Fibroblast of lung (primary cell): Measurements from ENCODE around the gene ABHD4. TPM values are rescaled to one million over a fixed set of nuclear protein-coding genes. Genes with fewer than 3 reads are reported as not detected.
"Not testable (repeated sequence)": the region's sequence is repeated elsewhere in the genome, so short reads cannot be mapped to it uniquely, and the experiment has no call there.

Experiments
- DNase-seq, 2 donors: peaks; one replicate each; pipeline versions ENCODE4 v3.0.0 to v3.0.0-alpha.2; 2010; ENCODE audit warnings: low read depth in 2 of 2
- H2AFZ ChIP-seq: 2 replicates; pipeline ENCODE4 v1.5.1; 2012; ENCODE audit warnings: low read length, control low read depth, inconsistent platforms
- H3K27ac ChIP-seq: 2 replicates; pipeline ENCODE4 v1.5.1; 2011; ENCODE audit warnings: low read length, control low read depth; ENCODE audit not compliant: insufficient read depth
- H3K27me3 ChIP-seq: 2 replicates; pipeline ENCODE4 v1.5.1; 2011; ENCODE audit warnings: mild to moderate bottlenecking, low read length; ENCODE audit not compliant: control insufficient read depth, insufficient read depth
- H3K36me3 ChIP-seq: 2 replicates; pipeline ENCODE4 v1.5.1; 2011; ENCODE audit warnings: low read length; ENCODE audit not compliant: control insufficient read depth, insufficient read depth
- H3K4me1 ChIP-seq: 2 replicates; pipeline ENCODE4 v1.5.1; 2011; ENCODE audit warnings: low read length; ENCODE audit not compliant: control insufficient read depth, insufficient read depth; ENCODE audit errors: extremely low read depth
- H3K4me2 ChIP-seq: 2 replicates; pipeline ENCODE4 v1.5.1; 2011; ENCODE audit warnings: low read length, control low read depth; ENCODE audit not compliant: insufficient read depth; ENCODE audit errors: extremely low read depth
- H3K4me3 ChIP-seq, 4 experiments: fragments of 200-600 bp in 1 of 4; sonication (generic) in 1 of 4; replicated peaks in 1 of 4; 2 replicates each; pipeline ENCODE4 v1.5.1; 2011 to 2016; ENCODE audit warnings: low read length in 4 of 4, low read depth in 3 of 4, mild to moderate bottlenecking in 3 of 4, control low read depth in 2 of 4, inconsistent platforms in 1 of 4, mixed read lengths in 1 of 4; ENCODE audit not compliant: insufficient read depth in 1 of 4; ENCODE audit errors: control extremely low read depth in 1 of 4
- H3K79me2 ChIP-seq: 2 replicates; pipeline ENCODE4 v1.5.1; 2012; ENCODE audit warnings: mild to moderate bottlenecking, low read length, inconsistent platforms; ENCODE audit not compliant: control insufficient read depth, insufficient read depth
- H3K9ac ChIP-seq: 2 replicates; pipeline ENCODE4 v1.5.1; 2011; ENCODE audit warnings: mild to moderate bottlenecking, low read length, control low read depth; ENCODE audit not compliant: insufficient read depth
- H3K9me3 ChIP-seq: 2 replicates; pipeline ENCODE4 v1.5.1; 2012; ENCODE audit warnings: low read depth, low read length; ENCODE audit not compliant: control insufficient read depth, insufficient read depth
- H4K20me1 ChIP-seq: 2 replicates; pipeline ENCODE4 v1.5.1; 2011; ENCODE audit warnings: low read length; ENCODE audit not compliant: control insufficient read depth, insufficient read depth; ENCODE audit errors: extremely low read depth
- EZH2 ChIP-seq: IDR thresholded peaks from 2 replicates; pipeline ENCODE4 v1.5.1; 2012; ENCODE audit warnings: low read length, control low read depth, mild to moderate bottlenecking; ENCODE audit errors: missing control alignments
- polyA plus RNA-seq, 2 donors: library from polyadenylated mRNA; depleted of rRNA in 1 of 2; stranded (reverse) in 1 of 2; unstranded in 1 of 2; fragments of >200 nt; gene quantifications; 2 replicates each; pipeline ENCODE4 v1.2.1, GENCODE V29; 2011 to 2012; ENCODE audit warnings: missing spikeins in 1 of 2
- total RNA-seq: library from RNA; depleted of rRNA; stranded (reverse); fragments of >200 nt; gene quantifications from 2 replicates; pipeline ENCODE4 v1.2.1, GENCODE V29; 2014
- TF ChIP-seq, protein P1 (sequence below), 2 donors: IDR thresholded peaks in 1 of 2; conservative IDR thresholded peaks in 1 of 2; 1 replicate in 1 of 2; 2 replicates in 1 of 2; pipeline ENCODE4 v1.5.1; 2011 to 2012; ENCODE audit warnings: low read length in 2 of 2, control low read depth in 1 of 2, inconsistent platforms in 1 of 2, low read depth in 1 of 2, mild to moderate bottlenecking in 1 of 2

The ABHD4 gene
- total and polyA plus RNA-seq, 2 donors (not counting 1 experiment from before 2014, with no cell fraction given), result 40.0 to 61.2 TPM

DNA sequence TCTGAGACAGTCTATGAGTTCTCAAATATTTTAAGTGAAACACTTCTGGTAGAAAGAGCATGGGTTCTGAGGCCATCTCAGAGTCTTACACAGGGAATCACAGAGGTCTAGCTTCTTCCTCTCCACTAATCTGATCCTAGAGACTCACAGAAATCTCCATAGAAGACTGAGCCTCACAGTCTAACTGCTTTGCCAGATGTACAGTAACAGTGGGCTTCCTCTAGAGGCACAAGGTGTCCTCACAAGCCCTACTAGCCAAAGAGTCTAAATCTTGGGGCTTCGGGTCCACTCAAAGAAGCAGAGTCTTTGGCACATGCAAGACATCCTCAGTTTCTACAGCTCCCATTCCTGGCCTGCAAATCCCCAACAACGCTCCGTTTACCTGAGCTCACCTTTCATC is 32.0 kb downstream of the ABHD4 start:
- H3K4me3 ChIP-seq, result no peak overlapping the region
- no peaks in the 10 kb centered on the region for H3K4me1 ChIP-seq
- H3K4me2 ChIP-seq, result no peak overlapping the region

DNA sequence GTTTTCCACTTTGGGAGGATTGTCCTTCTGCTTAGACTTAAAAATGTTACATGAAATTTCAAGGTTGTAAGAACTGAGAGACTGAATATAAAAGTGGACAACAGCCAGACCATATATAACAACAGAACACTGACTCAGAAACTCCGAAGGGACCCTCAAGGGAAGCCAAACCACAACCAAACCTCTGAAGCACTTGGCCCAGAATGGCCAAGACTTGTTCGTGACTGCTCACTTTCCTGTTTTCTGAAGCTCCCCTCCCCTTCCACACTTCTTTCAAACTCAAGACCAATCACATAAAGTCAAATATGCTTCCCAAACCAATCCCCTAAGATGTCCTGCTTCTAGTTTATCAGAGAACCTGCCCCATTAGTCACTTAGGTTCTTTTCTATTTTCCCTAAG is 32.4 kb downstream of the ABHD4 start:
- H3K79me2 ChIP-seq, result no peaks in the 10 kb centered on the region
- no peaks in the 10 kb centered on the region for H4K20me1 ChIP-seq
- no peak overlapping the region for H3K4me2 ChIP-seq
- no peaks in the 10 kb centered on the region for H3K36me3 ChIP-seq
- no peak overlapping the region for H3K4me3 ChIP-seq
- peaks cover 4% of the 10 kb centered on the region for H3K27me3 ChIP-seq
- H3K9ac ChIP-seq, result no peak overlapping the region
- no peaks in the 10 kb centered on the region for H3K4me1 ChIP-seq
- H3K27ac ChIP-seq, result no peak overlapping the region
- TF ChIP-seq EZH2, result no peak
- TF ChIP-seq, protein P1, sequence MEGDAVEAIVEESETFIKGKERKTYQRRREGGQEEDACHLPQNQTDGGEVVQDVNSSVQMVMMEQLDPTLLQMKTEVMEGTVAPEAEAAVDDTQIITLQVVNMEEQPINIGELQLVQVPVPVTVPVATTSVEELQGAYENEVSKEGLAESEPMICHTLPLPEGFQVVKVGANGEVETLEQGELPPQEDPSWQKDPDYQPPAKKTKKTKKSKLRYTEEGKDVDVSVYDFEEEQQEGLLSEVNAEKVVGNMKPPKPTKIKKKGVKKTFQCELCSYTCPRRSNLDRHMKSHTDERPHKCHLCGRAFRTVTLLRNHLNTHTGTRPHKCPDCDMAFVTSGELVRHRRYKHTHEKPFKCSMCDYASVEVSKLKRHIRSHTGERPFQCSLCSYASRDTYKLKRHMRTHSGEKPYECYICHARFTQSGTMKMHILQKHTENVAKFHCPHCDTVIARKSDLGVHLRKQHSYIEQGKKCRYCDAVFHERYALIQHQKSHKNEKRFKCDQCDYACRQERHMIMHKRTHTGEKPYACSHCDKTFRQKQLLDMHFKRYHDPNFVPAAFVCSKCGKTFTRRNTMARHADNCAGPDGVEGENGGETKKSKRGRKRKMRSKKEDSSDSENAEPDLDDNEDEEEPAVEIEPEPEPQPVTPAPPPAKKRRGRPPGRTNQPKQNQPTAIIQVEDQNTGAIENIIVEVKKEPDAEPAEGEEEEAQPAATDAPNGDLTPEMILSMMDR (conservative IDR thresholded peaks at IDR 0.05 in 1 of 2, IDR thresholded peaks at IDR 0.05 in 1 of 2; ENCODE audit: low read depth in 1 of 2, low read length in 2 of 2), result no peak
- DNase-seq, result peak; percentile 92 to 97
- H3K9me3 ChIP-seq, result no peaks in the 10 kb centered on the region
- H2AFZ ChIP-seq, result no peak overlapping the region

More for the DNA sequence above, 32.0 kb downstream of the ABHD4 start:
- no peak overlapping the region for H2AFZ ChIP-seq
- H3K79me2 ChIP-seq, result no peaks in the 10 kb centered on the region
- no peaks in the 10 kb centered on the region for H4K20me1 ChIP-seq
- H3K9ac ChIP-seq, result no peak overlapping the region
- H3K27me3 ChIP-seq, result peaks cover 4% of the 10 kb centered on the region
- TF ChIP-seq, protein P1 (conservative IDR thresholded peaks at IDR 0.05 in 1 of 2, IDR thresholded peaks at IDR 0.05 in 1 of 2; ENCODE audit: low read depth in 1 of 2, low read length in 2 of 2), result peak in 1 of 2 donors; percentile 2
- no peak for TF ChIP-seq EZH2
- no peaks in the 10 kb centered on the region for H3K9me3 ChIP-seq
- no peak overlapping the region for H3K27ac ChIP-seq
- peak in 1 of 2 donors; percentile 29 for DNase-seq
- no peaks in the 10 kb centered on the region for H3K36me3 ChIP-seq

DNA sequence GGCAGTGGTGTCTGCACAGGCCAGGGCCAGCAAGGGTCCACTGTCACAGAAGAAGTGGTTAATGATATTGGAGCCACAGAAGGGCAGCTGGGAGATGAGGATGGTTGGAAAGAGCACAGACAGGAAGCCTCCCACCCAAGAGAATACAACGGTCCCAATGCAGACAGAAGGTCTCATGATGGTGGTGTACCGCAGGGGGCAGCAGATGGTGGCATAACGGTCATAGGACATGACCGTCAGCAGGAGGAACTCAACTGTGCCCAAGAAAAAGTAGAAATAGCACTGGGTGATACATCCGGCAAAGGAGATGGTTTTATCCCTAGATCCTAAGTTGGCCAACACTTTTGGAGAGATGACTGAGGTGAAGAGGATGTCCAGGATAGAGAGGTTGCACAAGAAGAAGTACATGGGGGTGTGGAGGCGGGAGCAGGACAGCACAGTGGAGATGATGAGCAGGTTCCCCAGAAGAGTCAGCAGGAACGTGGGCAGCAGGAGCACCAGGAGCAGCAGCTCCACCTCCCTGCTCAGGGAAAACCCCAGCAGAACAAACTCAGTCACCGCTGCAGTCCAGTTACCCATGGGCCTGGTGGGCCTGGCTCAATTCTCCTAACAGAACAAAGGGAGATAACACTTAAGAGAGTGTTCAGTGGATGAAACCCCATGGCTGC is 36.3 kb downstream of the ABHD4 start:
- no peak for DNase-seq
- Histone ChIP-seq H3K9ac (no peak overlapping the region), H3K79me2 (no peaks in the 10 kb centered on the region), H3K27me3 (peaks cover 4% of the 10 kb centered on the region), H2AFZ (no peak overlapping the region), H3K27ac (no peak overlapping the region), H3K36me3 (no peaks in the 10 kb centered on the region), H3K9me3 (no peaks in the 10 kb centered on the region), H3K4me3 (no peak overlapping the region), H3K4me2 (no peak overlapping the region), H4K20me1 (no peaks in the 10 kb centered on the region), H3K4me1 (no peaks in the 10 kb centered on the region)
- no peak for TF ChIP-seq EZH2
- TF ChIP-seq, protein P1 (conservative IDR thresholded peaks at IDR 0.05 in 1 of 2, IDR thresholded peaks at IDR 0.05 in 1 of 2; ENCODE audit: low read depth in 1 of 2, low read length in 2 of 2), result no peak

DNA sequence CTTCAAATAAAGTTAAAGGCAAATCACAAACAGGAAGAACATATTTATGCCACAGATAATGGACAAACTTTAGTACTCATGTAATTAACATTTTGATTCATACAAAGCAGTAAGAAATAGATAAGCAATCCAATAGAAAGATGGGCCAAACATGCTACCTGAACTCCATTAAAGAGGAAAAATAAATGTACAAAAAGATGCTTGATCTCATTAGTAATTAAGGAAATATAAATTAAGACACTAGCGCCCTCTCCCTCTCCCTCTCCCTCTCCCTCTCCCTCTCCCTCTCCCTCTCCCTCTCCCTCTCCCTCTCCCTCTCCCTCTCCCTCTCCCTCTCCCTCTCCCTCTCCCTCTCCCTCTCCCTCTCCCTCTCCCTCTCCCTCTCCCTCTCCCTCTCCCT is 37.9 kb downstream of the ABHD4 start:
- not testable (repeated sequence) for H3K4me3 ChIP-seq, H3K9me3 ChIP-seq, H3K79me2 ChIP-seq, DNase-seq, H3K36me3 ChIP-seq, H3K9ac ChIP-seq, H2AFZ ChIP-seq, H3K4me1 ChIP-seq, H3K27ac ChIP-seq, H3K4me2 ChIP-seq, H3K27me3 ChIP-seq, H4K20me1 ChIP-seq
